Spleen (tissue), 7 donors: ENCODE data around the gene ZCCHC4.

Source experiments
- POLR2A ChIP-seq, 3 donors: fragments of 450-650 bp; IDR thresholded peaks; one replicate each; pipeline ENCODE4 v1.5.1; 2017; ENCODE audit warnings: antibody characterized with exemption in 3 of 3, mild to moderate bottlenecking in 1 of 3
- POLR2AphosphoS5 ChIP-seq, 3 donors: sonication (generic); formaldehyde crosslinking; IDR thresholded peaks; one replicate each; pipeline ENCODE4 v1.5.1; 2017; ENCODE audit warnings: antibody characterized with exemption in 3 of 3
- TF ChIP-seq, protein P1 (sequence below), 11 experiments: fragments of 200-600 bp in 7 of 11; fragments of 450-650 bp in 4 of 11; sonication (generic) in 4 of 11; IDR thresholded peaks in 8 of 11; conservative IDR thresholded peaks in 3 of 11; 1 replicate in 7 of 11; 2 replicates in 4 of 11; pipeline versions ENCODE4 v1.4.0 to v1.8.0; 2016 to 2021; ENCODE audit warnings: antibody characterized with exemption in 11 of 11, inconsistent platforms in 4 of 11, mild to moderate bottlenecking in 1 of 11
- donor health status: DM: no; HTN: no; CAD: no; lungs with moderate emphysema.
- donor health status: DM: no; HTN: no; CAD: no.
- donor health status: DM: no; HTN: no; CAD: no.

DNA sequence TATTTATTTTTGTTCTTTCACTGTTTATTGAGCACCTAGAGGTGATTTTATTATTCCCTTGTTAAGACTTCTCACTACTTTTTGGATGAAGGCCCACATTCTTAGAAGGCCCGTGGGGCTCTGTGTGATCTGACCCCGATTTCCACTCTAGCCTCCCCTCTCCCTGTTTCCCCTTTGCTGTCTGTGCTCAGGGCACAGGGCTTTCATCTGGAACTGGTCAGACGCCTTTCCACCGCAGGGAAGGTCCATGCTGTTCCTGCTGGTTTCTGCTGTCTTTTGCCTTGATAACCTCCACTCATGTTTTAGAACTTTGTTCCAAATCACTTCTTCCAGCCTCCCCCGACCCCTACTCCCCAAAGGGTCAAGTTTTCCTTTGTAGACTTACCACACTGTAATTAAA lies 33.2 kb downstream of the ZCCHC4 start:
- TF ChIP-seq POLR2AphosphoS5 (IDR thresholded peaks at IDR 0.05), result no peak
- TF ChIP-seq, protein P1, sequence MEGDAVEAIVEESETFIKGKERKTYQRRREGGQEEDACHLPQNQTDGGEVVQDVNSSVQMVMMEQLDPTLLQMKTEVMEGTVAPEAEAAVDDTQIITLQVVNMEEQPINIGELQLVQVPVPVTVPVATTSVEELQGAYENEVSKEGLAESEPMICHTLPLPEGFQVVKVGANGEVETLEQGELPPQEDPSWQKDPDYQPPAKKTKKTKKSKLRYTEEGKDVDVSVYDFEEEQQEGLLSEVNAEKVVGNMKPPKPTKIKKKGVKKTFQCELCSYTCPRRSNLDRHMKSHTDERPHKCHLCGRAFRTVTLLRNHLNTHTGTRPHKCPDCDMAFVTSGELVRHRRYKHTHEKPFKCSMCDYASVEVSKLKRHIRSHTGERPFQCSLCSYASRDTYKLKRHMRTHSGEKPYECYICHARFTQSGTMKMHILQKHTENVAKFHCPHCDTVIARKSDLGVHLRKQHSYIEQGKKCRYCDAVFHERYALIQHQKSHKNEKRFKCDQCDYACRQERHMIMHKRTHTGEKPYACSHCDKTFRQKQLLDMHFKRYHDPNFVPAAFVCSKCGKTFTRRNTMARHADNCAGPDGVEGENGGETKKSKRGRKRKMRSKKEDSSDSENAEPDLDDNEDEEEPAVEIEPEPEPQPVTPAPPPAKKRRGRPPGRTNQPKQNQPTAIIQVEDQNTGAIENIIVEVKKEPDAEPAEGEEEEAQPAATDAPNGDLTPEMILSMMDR (IDR thresholded peaks at IDR 0.05 in 8 of 11, conservative IDR thresholded peaks at IDR 0.05 in 3 of 11), result no peak
- no peak for TF ChIP-seq POLR2A (IDR thresholded peaks at IDR 0.05)
